ENCODE measurements around the gene TEX19.

TEX19 gene

DNA sequence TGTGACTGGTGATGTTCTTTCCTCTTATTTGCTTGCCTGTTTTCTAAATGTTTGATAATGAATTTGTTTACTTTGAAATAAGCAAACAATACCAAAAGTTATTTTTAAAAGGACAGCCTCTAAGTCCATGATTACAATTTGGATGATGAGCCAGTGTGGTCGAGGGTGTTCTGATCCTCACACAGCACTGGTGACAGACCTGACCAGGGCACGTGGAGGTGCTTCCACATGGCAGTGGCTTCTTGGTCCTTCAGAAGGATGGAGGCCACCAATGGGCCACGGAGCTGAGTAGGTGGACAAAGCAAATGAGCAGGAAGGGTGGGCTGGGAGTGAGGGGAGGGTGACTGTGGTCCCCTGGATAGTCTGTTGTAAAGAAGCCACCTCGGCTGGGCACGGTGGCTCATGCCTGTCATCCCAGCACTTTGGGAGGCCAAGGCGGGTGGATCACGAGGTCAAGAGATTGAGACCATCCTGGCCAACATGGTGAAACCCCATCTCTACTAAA is 4.2 kb upstream of the TEX19 start:
- no peak for TF ChIP-seq GLIS3 (CRISPR knock-in tag; IDR thresholded peaks at IDR 0.05)
- TF ChIP-seq ZNF565 (CRISPR knock-in tag; conservative IDR thresholded peaks at IDR 0.05; ENCODE audit: low read depth), result no peak
- TF ChIP-seq, protein P1, sequence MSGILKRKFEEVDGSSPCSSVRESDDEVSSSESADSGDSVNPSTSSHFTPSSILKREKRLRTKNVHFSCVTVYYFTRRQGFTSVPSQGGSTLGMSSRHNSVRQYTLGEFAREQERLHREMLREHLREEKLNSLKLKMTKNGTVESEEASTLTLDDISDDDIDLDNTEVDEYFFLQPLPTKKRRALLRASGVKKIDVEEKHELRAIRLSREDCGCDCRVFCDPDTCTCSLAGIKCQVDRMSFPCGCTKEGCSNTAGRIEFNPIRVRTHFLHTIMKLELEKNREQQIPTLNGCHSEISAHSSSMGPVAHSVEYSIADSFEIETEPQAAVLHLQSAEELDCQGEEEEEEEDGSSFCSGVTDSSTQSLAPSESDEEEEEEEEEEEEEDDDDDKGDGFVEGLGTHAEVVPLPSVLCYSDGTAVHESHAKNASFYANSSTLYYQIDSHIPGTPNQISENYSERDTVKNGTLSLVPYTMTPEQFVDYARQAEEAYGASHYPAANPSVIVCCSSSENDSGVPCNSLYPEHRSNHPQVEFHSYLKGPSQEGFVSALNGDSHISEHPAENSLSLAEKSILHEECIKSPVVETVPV (CRISPR knock-in tag; IDR thresholded peaks at IDR 0.05), result no peak
- no peak for TF ChIP-seq SNAI2 (CRISPR knock-in tag; IDR thresholded peaks at IDR 0.05)
- TF ChIP-seq CSDC2 (CRISPR knock-in tag; IDR thresholded peaks at IDR 0.05), result no peak
- no peak for ATAC-seq

DNA sequence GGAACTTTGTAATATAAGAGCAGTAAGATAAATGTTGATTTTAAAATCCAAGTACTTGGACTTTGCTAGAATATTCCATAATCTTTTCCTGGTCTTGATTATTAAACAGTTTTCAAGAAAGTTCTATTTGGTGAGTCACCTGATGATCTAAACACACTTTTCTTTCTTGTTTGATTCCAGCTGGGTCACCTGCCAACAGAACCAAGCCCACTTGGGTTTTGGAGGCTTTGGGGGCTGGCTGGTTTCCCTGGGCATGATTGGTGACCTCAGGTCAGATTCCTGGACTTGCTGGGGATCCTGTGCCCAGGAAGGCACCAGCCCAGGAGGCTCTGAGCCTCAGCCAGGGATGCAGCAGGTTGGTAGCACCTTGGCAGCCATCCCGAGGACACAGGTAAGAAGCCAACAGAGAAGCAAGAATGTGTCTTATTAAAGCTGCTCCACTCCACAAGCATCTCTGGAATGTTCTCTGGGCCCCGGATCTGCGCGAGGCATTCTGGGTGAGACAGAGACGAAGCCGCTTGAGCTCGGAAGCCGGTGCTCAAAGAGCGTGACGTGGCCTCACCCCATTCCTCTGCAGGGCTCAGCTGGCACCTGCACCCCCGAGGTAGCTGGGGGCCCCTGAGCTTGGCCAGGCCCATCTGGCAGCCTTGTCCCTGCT is 3.1 kb upstream of the TEX19 start:
- no peak for TF ChIP-seq GLIS3 (CRISPR knock-in tag; IDR thresholded peaks at IDR 0.05)
- TF ChIP-seq ISL1 (CRISPR knock-in tag; IDR thresholded peaks at IDR 0.05), result no peak
- TF ChIP-seq, protein P1 (CRISPR knock-in tag; IDR thresholded peaks at IDR 0.05), result no peak
- no peak for TF ChIP-seq ESRRG (CRISPR knock-in tag; IDR thresholded peaks at IDR 0.05)
- TF ChIP-seq, protein P2, sequence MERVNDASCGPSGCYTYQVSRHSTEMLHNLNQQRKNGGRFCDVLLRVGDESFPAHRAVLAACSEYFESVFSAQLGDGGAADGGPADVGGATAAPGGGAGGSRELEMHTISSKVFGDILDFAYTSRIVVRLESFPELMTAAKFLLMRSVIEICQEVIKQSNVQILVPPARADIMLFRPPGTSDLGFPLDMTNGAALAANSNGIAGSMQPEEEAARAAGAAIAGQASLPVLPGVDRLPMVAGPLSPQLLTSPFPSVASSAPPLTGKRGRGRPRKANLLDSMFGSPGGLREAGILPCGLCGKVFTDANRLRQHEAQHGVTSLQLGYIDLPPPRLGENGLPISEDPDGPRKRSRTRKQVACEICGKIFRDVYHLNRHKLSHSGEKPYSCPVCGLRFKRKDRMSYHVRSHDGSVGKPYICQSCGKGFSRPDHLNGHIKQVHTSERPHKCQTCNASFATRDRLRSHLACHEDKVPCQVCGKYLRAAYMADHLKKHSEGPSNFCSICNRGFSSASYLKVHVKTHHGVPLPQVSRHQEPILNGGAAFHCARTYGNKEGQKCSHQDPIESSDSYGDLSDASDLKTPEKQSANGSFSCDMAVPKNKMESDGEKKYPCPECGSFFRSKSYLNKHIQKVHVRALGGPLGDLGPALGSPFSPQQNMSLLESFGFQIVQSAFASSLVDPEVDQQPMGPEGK (CRISPR knock-in tag; IDR thresholded peaks at IDR 0.05; ENCODE audit: borderline replicate concordance), result no peak
- no peak for TF ChIP-seq TCF4 (CRISPR knock-in tag; IDR thresholded peaks at IDR 0.05; ENCODE audit: borderline replicate concordance)
- TF ChIP-seq ZNF565 (CRISPR knock-in tag; conservative IDR thresholded peaks at IDR 0.05; ENCODE audit: low read depth), result no peak
- TF ChIP-seq ZFP3 (CRISPR knock-in tag; IDR thresholded peaks at IDR 0.05), result no peak
- TF ChIP-seq, protein P3, sequence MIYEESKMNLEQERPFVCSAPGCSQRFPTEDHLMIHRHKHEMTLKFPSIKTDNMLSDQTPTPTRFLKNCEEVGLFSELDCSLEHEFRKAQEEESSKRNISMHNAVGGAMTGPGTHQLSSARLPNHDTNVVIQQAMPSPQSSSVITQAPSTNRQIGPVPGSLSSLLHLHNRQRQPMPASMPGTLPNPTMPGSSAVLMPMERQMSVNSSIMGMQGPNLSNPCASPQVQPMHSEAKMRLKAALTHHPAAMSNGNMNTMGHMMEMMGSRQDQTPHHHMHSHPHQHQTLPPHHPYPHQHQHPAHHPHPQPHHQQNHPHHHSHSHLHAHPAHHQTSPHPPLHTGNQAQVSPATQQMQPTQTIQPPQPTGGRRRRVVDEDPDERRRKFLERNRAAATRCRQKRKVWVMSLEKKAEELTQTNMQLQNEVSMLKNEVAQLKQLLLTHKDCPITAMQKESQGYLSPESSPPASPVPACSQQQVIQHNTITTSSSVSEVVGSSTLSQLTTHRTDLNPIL (CRISPR knock-in tag; IDR thresholded peaks at IDR 0.05; ENCODE audit: low read depth), result no peak
- TF ChIP-seq PPARA (CRISPR knock-in tag; IDR thresholded peaks at IDR 0.05; ENCODE audit: borderline replicate concordance), result no peak
- TF ChIP-seq RARB (CRISPR knock-in tag; IDR thresholded peaks at IDR 0.05), result no peak
- no peak for TF ChIP-seq OSR1 (CRISPR knock-in tag; IDR thresholded peaks at IDR 0.05)
- TF ChIP-seq ARNTL (CRISPR knock-in tag; IDR thresholded peaks at IDR 0.05; ENCODE audit: borderline replicate concordance, low read depth), result no peak
- TF ChIP-seq ZFP30 (CRISPR knock-in tag; IDR thresholded peaks at IDR 0.05), result no peak
- TF ChIP-seq, protein P4, sequence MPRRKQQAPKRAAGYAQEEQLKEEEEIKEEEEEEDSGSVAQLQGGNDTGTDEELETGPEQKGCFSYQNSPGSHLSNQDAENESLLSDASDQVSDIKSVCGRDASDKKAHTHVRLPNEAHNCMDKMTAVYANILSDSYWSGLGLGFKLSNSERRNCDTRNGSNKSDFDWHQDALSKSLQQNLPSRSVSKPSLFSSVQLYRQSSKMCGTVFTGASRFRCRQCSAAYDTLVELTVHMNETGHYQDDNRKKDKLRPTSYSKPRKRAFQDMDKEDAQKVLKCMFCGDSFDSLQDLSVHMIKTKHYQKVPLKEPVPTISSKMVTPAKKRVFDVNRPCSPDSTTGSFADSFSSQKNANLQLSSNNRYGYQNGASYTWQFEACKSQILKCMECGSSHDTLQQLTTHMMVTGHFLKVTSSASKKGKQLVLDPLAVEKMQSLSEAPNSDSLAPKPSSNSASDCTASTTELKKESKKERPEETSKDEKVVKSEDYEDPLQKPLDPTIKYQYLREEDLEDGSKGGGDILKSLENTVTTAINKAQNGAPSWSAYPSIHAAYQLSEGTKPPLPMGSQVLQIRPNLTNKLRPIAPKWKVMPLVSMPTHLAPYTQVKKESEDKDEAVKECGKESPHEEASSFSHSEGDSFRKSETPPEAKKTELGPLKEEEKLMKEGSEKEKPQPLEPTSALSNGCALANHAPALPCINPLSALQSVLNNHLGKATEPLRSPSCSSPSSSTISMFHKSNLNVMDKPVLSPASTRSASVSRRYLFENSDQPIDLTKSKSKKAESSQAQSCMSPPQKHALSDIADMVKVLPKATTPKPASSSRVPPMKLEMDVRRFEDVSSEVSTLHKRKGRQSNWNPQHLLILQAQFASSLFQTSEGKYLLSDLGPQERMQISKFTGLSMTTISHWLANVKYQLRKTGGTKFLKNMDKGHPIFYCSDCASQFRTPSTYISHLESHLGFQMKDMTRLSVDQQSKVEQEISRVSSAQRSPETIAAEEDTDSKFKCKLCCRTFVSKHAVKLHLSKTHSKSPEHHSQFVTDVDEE (CRISPR knock-in tag; IDR thresholded peaks at IDR 0.05), result no peak
- no peak for TF ChIP-seq CSDC2 (CRISPR knock-in tag; IDR thresholded peaks at IDR 0.05)
- TF ChIP-seq ZNF70 (CRISPR knock-in tag; IDR thresholded peaks at IDR 0.05), result no peak
- TF ChIP-seq SNAI2 (CRISPR knock-in tag; IDR thresholded peaks at IDR 0.05), result no peak
- no peak for TF ChIP-seq TOX (CRISPR knock-in tag; IDR thresholded peaks at IDR 0.05; ENCODE audit: borderline replicate concordance)

DNA sequence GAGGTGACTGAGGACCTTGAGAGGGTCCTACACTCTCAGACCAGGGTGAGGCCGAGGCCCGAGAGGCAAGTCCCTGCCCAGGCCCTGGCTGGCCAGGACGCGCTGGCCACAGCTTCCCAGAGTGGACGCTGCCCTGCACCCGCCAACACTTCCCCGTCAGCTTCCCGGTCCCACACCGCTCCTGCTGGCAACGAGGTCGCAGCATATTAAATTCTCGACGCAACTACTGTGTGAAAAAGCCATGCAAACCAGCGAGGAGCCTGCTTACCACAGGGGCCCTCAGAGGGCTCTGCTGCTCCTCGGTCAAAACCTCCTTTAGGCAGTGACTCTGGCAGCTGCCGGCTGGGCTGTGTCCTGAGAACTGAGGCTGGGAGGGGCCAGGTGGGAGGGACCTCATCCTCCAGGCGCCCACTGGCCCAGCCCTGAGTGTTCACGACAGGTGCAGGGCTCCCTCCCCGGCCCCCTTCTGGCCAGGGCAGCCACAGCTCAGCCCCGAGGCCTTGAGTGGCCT is 2.1 kb upstream of the TEX19 start:
- ATAC-seq, result no peak
- TF ChIP-seq ZNF565 (CRISPR knock-in tag; conservative IDR thresholded peaks at IDR 0.05; ENCODE audit: low read depth) (no peak), BACH2 (CRISPR knock-in tag; IDR thresholded peaks at IDR 0.05; ENCODE audit: borderline replicate concordance) (no peak), ZFP3 (CRISPR knock-in tag; IDR thresholded peaks at IDR 0.05) (no peak), OSR1 (CRISPR knock-in tag; IDR thresholded peaks at IDR 0.05) (no peak), TCF4 (CRISPR knock-in tag; IDR thresholded peaks at IDR 0.05; ENCODE audit: borderline replicate concordance) (no peak), ZC3H10 (CRISPR knock-in tag; IDR thresholded peaks at IDR 0.05) (no peak), ZNF8 (CRISPR knock-in tag; IDR thresholded peaks at IDR 0.05) (no peak), ARNTL (CRISPR knock-in tag; IDR thresholded peaks at IDR 0.05; ENCODE audit: borderline replicate concordance, low read depth) (no peak), ZNF70 (CRISPR knock-in tag; IDR thresholded peaks at IDR 0.05) (no peak)
- TF ChIP-seq, protein P5, sequence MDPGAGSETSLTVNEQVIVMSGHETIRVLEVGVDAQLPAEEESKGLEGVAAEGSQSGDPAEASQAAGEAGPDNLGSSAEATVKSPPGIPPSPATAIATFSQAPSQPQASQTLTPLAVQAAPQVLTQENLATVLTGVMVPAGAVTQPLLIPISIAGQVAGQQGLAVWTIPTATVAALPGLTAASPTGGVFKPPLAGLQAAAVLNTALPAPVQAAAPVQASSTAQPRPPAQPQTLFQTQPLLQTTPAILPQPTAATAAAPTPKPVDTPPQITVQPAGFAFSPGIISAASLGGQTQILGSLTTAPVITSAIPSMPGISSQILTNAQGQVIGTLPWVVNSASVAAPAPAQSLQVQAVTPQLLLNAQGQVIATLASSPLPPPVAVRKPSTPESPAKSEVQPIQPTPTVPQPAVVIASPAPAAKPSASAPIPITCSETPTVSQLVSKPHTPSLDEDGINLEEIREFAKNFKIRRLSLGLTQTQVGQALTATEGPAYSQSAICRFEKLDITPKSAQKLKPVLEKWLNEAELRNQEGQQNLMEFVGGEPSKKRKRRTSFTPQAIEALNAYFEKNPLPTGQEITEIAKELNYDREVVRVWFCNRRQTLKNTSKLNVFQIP (CRISPR knock-in tag; IDR thresholded peaks at IDR 0.05; ENCODE audit: borderline replicate concordance, low read depth), result no peak
- TF ChIP-seq, protein P3 (CRISPR knock-in tag; IDR thresholded peaks at IDR 0.05; ENCODE audit: low read depth), result no peak

More for the DNA sequence above, 3.1 kb upstream of the TEX19 start:
- no peak for ATAC-seq

All from SK-N-SH treated with all-trans-retinoic acid at 6 μM for 48 hours (cell line).